ENCODE data around the gene DIRAS1. TPM values are rescaled to one million over a fixed set of nuclear protein-coding genes. Genes with fewer than 3 reads are reported as not detected.

The DIRAS1 gene
- total RNA-seq (2021) (24.3 to 26.7 TPM (median 25.0 TPM) in 3 replicates), Bru-seq, nascent RNA (percentile 65 among the genes with signal in this experiment)
- long read RNA-seq, experiment 1, transcript DIRAS1-201 (2 exons, 3,424 nt): major isoform, 59 of 90 reads
- long read RNA-seq, experiment 1, partial matches to known transcripts: 3 of 90 reads
- long read RNA-seq, experiment 1, other reads (novel, unspliced or antisense): 24 of 90 reads
- long read RNA-seq, experiment 2, transcript DIRAS1-201 (2 exons, 3,424 nt): major isoform, 11 of 31 reads
- long read RNA-seq, experiment 2, partial matches to known transcripts: 0 of 31 reads
- long read RNA-seq, experiment 2, other reads (novel, unspliced or antisense): 20 of 31 reads
- long read RNA-seq, experiment 3, partial matches to known transcripts: 0 of 2 reads
- long read RNA-seq, experiment 3, other reads (novel, unspliced or antisense): 2 of 2 reads

GRCh38 chr19:2720777-2721569 is at the start of gene DIRAS1:
Gene DIRAS1 (minus strand): TSS chr19:2721372. CDS start chr19:2717806, 3,566 bp downstream.
- Mint-ChIP-seq H3K27me3 (ENCODE audit: low read depth) (peaks cover under 1% of the 10 kb centered on the region; the same call in 1 of the 2 replicates), H3K27ac (no peak within 1 kb of the TSS), H3K4me3 (peak within 1 kb of the TSS; percentile 72), H3K36me3 (peaks cover 1% of the 10 kb centered on the region), H3K4me1 (peaks cover 8% of the 10 kb centered on the region), H3K9me3 (peaks cover under 1% of the 10 kb centered on the region)
- ChIA-PET POLR2A (interaction anchor here (1.0 kb wide), 1 partner anchor 19 kb away, joined by 4 read pairs; no protein-coding TSS in a partner anchor), CTCF (interaction anchor here (1.0 to 1.9 kb wide), 3 partner anchors 18 to 84 kb away, joined by 3 to 6 read pairs (median 6); no protein-coding TSS in a partner anchor)
- TF ChIP-seq USF2 (CRISPR knock-in tag; IDR thresholded peaks at IDR 0.05): 0 out of 2 replicates have a peak, but pooled peaks have one; percentile 24
- TF ChIP-seq FOXK1 (CRISPR knock-in tag; IDR thresholded peaks at IDR 0.05): no peak
- DNase-seq (ENCODE audit: low spot score) (peak; percentile 58), ATAC-seq (peak; percentile 50)

- Mint-ChIP-seq H3K4me3 (no peak overlapping the region), H3K36me3 (peaks cover 2% of the 10 kb centered on the region; the same call in 1 of the 2 replicates), H3K4me1 (no peaks in the 10 kb centered on the region), H3K9me3 (no peaks in the 10 kb centered on the region), H3K27me3 (ENCODE audit: low read depth) (no peaks in the 10 kb centered on the region), H3K27ac (no peak overlapping the region)
- DNase-seq (ENCODE audit: low spot score) (no peak), ATAC-seq (no peak)
- ChIA-PET POLR2A (interaction anchor here (0.6 kb wide), 1 partner anchor 1205 kb away, joined by 6 read pairs; no protein-coding TSS in a partner anchor), CTCF (interaction anchor here (0.7 kb wide), 1 partner anchor 20 kb away, joined by 3 read pairs; no protein-coding TSS in a partner anchor)
- TF ChIP-seq HMGXB4 (CRISPR knock-in tag; IDR thresholded peaks at IDR 0.05) (no peak), ERG (CRISPR knock-in tag; IDR thresholded peaks at IDR 0.05) (no peak), JUN (CRISPR knock-in tag; IDR thresholded peaks at IDR 0.05) (no peak)
- TF ChIP-seq, protein P1, sequence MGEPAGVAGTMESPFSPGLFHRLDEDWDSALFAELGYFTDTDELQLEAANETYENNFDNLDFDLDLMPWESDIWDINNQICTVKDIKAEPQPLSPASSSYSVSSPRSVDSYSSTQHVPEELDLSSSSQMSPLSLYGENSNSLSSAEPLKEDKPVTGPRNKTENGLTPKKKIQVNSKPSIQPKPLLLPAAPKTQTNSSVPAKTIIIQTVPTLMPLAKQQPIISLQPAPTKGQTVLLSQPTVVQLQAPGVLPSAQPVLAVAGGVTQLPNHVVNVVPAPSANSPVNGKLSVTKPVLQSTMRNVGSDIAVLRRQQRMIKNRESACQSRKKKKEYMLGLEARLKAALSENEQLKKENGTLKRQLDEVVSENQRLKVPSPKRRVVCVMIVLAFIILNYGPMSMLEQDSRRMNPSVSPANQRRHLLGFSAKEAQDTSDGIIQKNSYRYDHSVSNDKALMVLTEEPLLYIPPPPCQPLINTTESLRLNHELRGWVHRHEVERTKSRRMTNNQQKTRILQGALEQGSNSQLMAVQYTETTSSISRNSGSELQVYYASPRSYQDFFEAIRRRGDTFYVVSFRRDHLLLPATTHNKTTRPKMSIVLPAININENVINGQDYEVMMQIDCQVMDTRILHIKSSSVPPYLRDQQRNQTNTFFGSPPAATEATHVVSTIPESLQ (CRISPR knock-in tag; IDR thresholded peaks at IDR 0.05): no peak
Measured at GRCh38 chr19:2770055-2771013, 49.2 kb upstream of the DIRAS1 start.

- Mint-ChIP-seq H3K27me3 (ENCODE audit: low read depth) (no peaks in the 10 kb centered on the region), H3K36me3 (peaks cover 7% of the 10 kb centered on the region; the same call in 1 of the 2 replicates), H3K4me1 (no peaks in the 10 kb centered on the region), H3K27ac (no peak overlapping the region), H3K9me3 (no peaks in the 10 kb centered on the region), H3K4me3 (no peak overlapping the region)
- POLR2A ChIA-PET: no interaction called here
- CTCF ChIA-PET: interaction anchor here (0.5 to 1.0 kb wide), 2 partner anchors 41 to 323 kb away, joined by 3 read pairs; no protein-coding TSS in a partner anchor
- ATAC-seq (no peak), DNase-seq (ENCODE audit: low spot score) (no peak)
- TF ChIP-seq TCF7 (CRISPR knock-in tag; IDR thresholded peaks at IDR 0.05; ENCODE audit: low read depth) (no peak), ZBTB21 (CRISPR knock-in tag; IDR thresholded peaks at IDR 0.05; ENCODE audit: borderline replicate concordance) (no peak), NFYB (CRISPR knock-in tag; conservative IDR thresholded peaks at IDR 0.05; ENCODE audit: low read depth) (no peak), HMGXB4 (CRISPR knock-in tag; IDR thresholded peaks at IDR 0.05) (no peak)
- TF ChIP-seq, protein P2, sequence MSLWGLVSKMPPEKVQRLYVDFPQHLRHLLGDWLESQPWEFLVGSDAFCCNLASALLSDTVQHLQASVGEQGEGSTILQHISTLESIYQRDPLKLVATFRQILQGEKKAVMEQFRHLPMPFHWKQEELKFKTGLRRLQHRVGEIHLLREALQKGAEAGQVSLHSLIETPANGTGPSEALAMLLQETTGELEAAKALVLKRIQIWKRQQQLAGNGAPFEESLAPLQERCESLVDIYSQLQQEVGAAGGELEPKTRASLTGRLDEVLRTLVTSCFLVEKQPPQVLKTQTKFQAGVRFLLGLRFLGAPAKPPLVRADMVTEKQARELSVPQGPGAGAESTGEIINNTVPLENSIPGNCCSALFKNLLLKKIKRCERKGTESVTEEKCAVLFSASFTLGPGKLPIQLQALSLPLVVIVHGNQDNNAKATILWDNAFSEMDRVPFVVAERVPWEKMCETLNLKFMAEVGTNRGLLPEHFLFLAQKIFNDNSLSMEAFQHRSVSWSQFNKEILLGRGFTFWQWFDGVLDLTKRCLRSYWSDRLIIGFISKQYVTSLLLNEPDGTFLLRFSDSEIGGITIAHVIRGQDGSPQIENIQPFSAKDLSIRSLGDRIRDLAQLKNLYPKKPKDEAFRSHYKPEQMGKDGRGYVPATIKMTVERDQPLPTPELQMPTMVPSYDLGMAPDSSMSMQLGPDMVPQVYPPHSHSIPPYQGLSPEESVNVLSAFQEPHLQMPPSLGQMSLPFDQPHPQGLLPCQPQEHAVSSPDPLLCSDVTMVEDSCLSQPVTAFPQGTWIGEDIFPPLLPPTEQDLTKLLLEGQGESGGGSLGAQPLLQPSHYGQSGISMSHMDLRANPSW (CRISPR knock-in tag; conservative IDR thresholded peaks at IDR 0.05; ENCODE audit: low read depth): no peak
Measured at GRCh38 chr19:2769218-2769617, 48.0 kb upstream of the DIRAS1 start.

Data from WTC11 (cell line).